Effector memory CD8-positive, alpha-beta T cell (primary cell): ENCODE results near the gene NTN1.
"Not testable (repeated sequence)": the region's sequence is repeated elsewhere in the genome, so short reads cannot be mapped to it uniquely, and the experiment has no call there.

Experiments
- ATAC-seq: fragments of 150-1000 bp; cut with Tn5 transposase; replicated peaks from 2 replicates; pipeline ENCODE4 v1.10.0; 2021; ENCODE audit warnings: mild to moderate bottlenecking, moderate library complexity
- DNase-seq, 3 experiments: peaks; one replicate each; pipeline ENCODE4 v3.0.0; 2021
- H3K27ac Mint-ChIP-seq, 2 donors: one replicate each; pipeline ENCODE4 v1.8.0; 2022; ENCODE audit warnings: mild to moderate bottlenecking in 2 of 2, mixed read lengths in 2 of 2, moderate library complexity in 2 of 2
- H3K27me3 Mint-ChIP-seq, 2 donors: one replicate each; pipeline ENCODE4 v1.8.0; 2022; ENCODE audit warnings: mixed read lengths in 2 of 2
- H3K36me3 Mint-ChIP-seq: one replicate; pipeline ENCODE4 v1.8.0; 2022; ENCODE audit warnings: mild to moderate bottlenecking, moderate library complexity, mixed read lengths; ENCODE audit not compliant: insufficient read depth
- H3K4me1 Mint-ChIP-seq, 2 donors: one replicate each; pipeline ENCODE4 v1.8.0; 2022; ENCODE audit warnings: low read depth in 2 of 2, mixed read lengths in 2 of 2
- H3K4me3 Mint-ChIP-seq, 2 donors: one replicate each; pipeline ENCODE4 v1.8.0; 2022; ENCODE audit warnings: mild to moderate bottlenecking in 2 of 2, mixed read lengths in 2 of 2, moderate library complexity in 2 of 2
- H3K9me3 Mint-ChIP-seq, 2 donors: one replicate each; pipeline ENCODE4 v1.8.0; 2022; ENCODE audit warnings: mixed read lengths in 2 of 2
- total RNA-seq, 9 experiments: gene quantifications; one replicate each; lab custom pipeline; 2026; lab: John Stamatoyannopoulos, UW

The NTN1 gene
- total RNA-seq, result 0 to 2.4 (median 0.51) reads per million in 9 experiments

DNA sequence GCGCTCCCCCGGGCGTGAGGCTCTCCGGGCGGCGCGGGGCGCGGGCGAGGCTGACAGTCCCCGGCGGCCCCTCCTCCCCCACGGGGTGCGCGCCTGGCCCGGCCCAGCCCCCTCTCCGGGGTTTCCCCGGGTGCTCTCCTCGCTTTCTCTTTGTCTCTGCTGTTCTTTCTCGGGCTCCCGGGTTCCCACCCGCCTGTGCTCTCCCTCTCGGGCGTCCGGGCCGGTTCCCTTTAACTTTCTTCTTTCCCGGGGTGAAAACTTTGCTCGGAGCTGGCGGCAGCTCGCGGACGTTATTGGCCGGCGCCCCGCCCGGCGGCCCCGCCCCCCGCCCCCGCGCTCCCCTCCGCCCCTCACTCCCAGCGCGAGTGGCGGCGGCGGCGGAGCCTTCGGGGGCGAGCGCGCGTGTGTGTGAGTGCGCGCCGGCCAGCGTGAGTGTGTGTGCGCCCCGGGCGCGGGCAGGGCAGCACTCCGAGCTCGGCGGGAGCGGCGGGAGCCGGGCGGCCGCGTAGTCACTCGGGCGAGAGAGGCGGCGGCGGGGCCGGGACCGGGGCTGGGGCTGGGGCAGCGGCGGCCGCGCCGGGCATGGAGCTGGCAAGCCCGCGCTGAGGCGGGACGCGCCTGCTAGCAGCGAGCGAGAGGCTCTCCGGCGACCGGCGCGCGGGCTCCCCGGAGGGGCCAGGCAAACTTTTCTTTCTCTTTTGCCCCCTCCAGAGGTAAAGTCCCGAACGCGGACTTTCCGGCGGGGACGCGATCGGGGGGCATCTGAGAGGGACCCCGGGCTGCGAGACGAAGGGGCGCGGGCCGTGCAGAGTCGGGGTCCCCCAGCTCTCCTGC is at the start of gene NTN1:
NTN1 (plus strand) TSS at position 353 of the 834 bp plus-strand sequence. CDS start 864 bp downstream, outside the sequence.
- H3K27ac Mint-ChIP-seq, result peak within 1 kb of the TSS in 1 of 2 donors; percentile 85
- no peaks in the 10 kb centered on the region for H3K9me3 Mint-ChIP-seq
- DNase-seq (peak; percentile 43 to 45 (median 44)), ATAC-seq (peak; percentile 85)
- peaks cover 3 to 5% of the 10 kb centered on the region in 2 donors for H3K4me1 Mint-ChIP-seq
- peak within 1 kb of the TSS; percentile 70 to 85 for H3K4me3 Mint-ChIP-seq
- H3K36me3 Mint-ChIP-seq, result no peaks in the 10 kb centered on the region
- peaks cover 56 to 58% of the 10 kb centered on the region in 2 donors for H3K27me3 Mint-ChIP-seq

DNA sequence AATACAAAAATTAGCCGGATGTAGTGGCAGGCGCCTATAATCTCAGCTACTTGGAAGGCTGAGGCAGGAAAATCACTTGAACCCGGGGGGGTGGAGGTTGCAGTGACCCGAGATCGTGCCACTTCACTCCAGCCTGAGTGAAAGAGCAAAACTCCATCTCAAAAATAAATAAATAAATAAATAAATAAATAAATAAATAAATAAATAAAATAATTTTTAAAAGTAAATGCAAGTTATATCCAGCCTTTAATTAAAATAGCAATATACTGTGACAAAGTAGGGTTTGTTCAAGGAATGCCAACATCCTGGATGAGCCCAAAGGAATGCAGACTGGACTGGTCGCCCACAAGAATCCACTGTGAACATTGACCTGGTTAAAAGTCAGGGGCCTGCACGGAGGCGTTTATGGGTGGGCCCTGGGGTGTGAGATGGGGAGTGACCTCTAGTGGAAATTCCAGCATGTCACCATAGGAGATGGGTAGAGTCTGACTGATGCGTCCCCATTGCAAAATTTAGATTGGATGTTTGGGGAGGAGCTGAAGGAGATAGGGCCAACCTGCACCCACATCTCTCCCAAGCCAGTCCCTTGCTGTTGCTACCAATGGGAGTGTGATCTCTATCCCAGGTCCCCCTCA is 46.1 kb upstream of the NTN1 start:
- H3K4me1 Mint-ChIP-seq, result no peaks in the 10 kb centered on the region
- ATAC-seq (no peak), DNase-seq (no peak)
- H3K9me3 Mint-ChIP-seq, result no peaks in the 10 kb centered on the region
- no peak overlapping the region for H3K27ac Mint-ChIP-seq
- H3K4me3 Mint-ChIP-seq, result no peak overlapping the region
- H3K27me3 Mint-ChIP-seq, result no peaks in the 10 kb centered on the region
- no peaks in the 10 kb centered on the region for H3K36me3 Mint-ChIP-seq

DNA sequence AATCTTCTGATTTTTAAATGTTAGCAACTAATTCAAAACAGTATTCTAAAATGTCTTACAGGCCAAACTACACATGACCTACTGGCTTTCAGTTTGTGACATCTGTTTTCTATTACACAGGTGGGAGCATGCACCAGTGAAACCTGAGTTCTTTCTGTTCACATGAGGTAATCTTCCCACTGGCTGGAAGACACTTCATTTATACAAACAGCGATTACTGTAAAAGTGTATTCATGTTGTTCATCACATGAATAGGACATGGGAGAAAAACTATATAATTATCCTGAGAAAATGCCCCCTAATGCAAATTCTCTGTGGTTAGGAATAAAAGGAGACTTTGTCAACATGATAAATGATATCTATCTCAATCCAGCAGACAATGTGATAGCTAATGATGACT is 44.7 kb upstream of the NTN1 start:
- H3K4me1 Mint-ChIP-seq, result no peaks in the 10 kb centered on the region
- no peaks in the 10 kb centered on the region for H3K27me3 Mint-ChIP-seq
- no peaks in the 10 kb centered on the region for H3K9me3 Mint-ChIP-seq
- H3K27ac Mint-ChIP-seq, result no peak overlapping the region
- H3K36me3 Mint-ChIP-seq, result no peaks in the 10 kb centered on the region
- ATAC-seq (no peak), DNase-seq (no peak)
- H3K4me3 Mint-ChIP-seq, result no peak overlapping the region

DNA sequence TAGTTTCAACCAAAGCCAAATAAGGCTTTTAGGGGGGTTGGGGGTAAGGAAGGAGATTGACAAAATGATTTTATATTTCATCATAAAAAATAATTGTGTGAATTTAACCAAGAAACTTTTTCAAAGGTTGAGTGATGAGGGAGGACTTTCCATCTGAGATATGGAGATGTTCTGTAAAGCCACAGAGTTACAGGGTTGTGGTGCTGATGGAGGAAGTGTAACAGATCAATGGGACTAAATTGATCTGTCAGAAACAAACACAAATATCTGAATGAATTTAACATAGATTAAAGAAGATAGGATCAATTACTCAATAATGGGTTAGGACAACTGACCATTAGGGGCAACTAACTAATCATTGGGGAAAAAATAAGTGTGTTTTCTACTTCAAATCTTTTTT is 41.6 kb upstream of the NTN1 start:
- Mint-ChIP-seq H3K4me3 (no peak overlapping the region), H3K27me3 (no peaks in the 10 kb centered on the region), H3K36me3 (no peaks in the 10 kb centered on the region), H3K9me3 (no peaks in the 10 kb centered on the region), H3K4me1 (no peaks in the 10 kb centered on the region), H3K27ac (no peak overlapping the region)
- DNase-seq (no peak), ATAC-seq (no peak)

DNA sequence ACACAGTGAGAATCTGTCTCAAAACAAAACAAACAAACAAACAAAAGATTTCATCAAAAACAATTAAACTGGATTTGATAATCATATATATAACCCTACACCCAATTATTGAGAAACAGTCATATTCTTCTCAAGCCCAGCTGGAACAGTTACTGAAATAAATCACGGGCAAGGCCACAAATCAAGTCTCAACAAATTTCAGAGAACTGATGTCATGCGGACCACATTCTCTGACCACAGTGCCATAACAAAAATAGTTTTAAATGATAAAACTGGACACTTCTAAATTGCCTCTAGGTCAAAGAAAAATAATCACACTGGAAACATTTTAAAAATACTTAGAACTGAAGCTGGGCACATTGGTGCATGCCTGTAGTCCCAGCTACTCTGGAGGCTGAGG is 39.9 kb upstream of the NTN1 start:
- ATAC-seq, result no peak
- no peaks in the 10 kb centered on the region for H3K9me3 Mint-ChIP-seq
- H3K36me3 Mint-ChIP-seq, result no peaks in the 10 kb centered on the region
- H3K27me3 Mint-ChIP-seq, result no peaks in the 10 kb centered on the region
- peaks cover 13 to 15% of the 10 kb centered on the region in 2 donors for H3K4me1 Mint-ChIP-seq
- H3K4me3 Mint-ChIP-seq, result no peak overlapping the region
- no peak overlapping the region for H3K27ac Mint-ChIP-seq
- no peak for DNase-seq

DNA sequence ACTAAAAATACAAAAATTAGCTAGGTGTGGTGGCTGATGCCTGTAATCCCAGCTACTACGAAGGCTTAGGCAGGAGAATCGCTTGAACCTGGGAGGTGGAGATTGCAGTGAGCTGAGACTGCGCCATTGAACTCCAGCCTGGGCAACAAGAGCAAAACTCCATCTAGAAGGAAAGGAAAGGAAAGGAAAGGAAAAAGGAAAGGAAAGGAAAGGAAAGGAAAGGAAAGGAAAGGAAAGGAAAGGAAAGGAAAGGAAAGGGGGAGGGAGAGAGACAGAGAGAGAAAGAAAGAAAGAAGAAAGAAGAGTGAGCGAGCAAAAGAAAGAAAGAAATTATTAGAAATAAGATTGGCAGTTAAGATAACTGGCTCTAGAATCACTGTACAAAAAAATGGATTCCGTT is 37.1 kb upstream of the NTN1 start:
- H3K9me3 Mint-ChIP-seq, result not testable (repeated sequence)

DNA sequence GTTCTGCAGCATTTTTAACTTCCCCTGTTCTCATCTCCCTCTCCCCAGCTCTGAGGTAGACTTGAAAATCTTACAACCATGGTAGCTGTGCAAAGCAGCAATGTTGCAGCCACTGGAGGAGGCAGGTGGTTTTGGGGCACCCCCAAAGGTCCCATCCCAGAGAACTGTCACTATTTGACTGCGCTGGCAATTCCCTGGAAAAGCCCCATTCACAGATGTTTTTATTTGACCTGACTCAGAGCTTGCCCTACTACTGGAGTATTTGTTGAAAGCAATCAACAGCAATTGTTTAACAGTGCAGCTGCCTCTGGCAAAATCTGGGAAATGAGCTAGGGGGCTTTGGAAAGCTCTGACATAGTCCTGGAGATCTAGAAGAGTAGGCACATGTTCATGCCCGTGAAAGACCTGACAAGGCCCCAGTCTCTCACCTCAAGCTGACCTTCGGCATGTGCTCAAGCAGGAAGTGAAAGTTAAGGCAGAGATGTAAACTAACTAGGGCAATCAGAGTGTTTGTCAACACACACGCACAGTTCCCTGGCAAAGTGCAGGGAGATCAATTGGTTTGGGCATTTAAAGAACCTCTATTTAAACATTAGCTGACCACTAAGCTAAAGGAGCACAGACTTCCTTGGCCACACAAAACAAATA is 36.1 kb upstream of the NTN1 start:
- no peaks in the 10 kb centered on the region for H3K27me3 Mint-ChIP-seq
- no peaks in the 10 kb centered on the region for H3K36me3 Mint-ChIP-seq
- peak overlapping the region; percentile 23 to 43 for H3K4me3 Mint-ChIP-seq
- H3K4me1 Mint-ChIP-seq, result peaks cover 15% of the 10 kb centered on the region in 2 donors
- H3K27ac Mint-ChIP-seq, result peak overlapping the region; percentile 77 to 93
- no peaks in the 10 kb centered on the region for H3K9me3 Mint-ChIP-seq
- ATAC-seq (peak; percentile 63), DNase-seq (no peak)

More for the DNA sequence above, 37.1 kb upstream of the NTN1 start:
- ATAC-seq, DNase-seq, H3K27me3 Mint-ChIP-seq, H3K36me3 Mint-ChIP-seq, H3K4me3 Mint-ChIP-seq: not testable (repeated sequence)
- Mint-ChIP-seq H3K4me1 (peaks cover 13 to 15% of the 10 kb centered on the region in 2 donors), H3K27ac (peak overlapping the region in 1 of 2 donors; percentile 93)

DNA sequence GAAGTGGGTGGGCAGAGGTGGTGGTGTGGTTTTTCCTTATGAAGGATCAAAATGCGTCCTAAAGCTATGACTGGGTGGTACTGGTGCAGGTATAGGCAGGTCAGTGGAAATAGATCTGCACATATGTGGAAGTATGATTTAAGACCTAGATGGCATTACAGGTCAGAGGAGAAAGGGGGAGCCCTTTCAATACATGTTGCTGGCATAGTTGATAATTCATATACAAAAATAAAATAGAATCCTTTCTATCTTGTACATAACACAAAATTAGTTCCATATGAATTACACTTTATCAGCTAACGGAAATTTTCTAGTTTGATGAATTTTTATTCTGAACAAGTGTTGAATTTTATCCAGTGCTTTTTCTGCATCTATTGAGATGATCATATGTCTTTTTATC is 35.0 kb upstream of the NTN1 start:
- Mint-ChIP-seq H3K4me1 (peaks cover 16% of the 10 kb centered on the region in 2 donors), H3K9me3 (no peaks in the 10 kb centered on the region), H3K27me3 (no peaks in the 10 kb centered on the region), H3K4me3 (no peak overlapping the region), H3K36me3 (no peaks in the 10 kb centered on the region), H3K27ac (peak overlapping the region; percentile 77 to 93)
- peak; percentile 40 for ATAC-seq
- DNase-seq, result no peak

DNA sequence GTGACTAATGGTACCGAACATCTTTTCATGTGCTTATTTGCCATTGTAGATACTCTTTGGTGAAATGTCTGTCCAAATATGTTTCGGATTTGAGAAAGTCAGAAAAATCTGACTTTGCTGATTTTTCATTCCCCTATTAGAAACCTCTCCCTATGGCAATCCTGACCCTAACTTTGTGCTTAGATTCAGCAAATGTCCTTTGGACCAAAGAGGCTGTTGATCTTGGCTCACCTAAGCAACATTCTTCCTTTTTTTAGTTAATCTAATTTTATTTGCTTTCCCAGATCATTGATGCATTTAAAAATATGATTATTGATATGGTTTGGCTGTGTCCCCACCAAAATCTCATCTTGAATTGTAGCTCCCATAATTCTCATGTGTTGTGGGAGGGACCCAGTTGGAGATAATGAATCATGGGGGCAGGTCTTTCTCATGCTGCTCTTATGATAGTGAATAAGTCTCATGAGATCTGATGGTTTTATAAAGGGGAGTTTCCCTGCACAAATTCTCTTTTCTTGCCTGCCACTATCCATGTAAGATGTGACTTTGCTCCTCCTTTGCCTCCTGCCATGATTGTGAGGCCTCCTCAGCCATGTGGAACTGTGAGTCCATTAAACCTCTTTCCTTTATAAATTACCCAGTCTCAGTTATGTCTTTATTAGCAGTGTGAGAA is 32.9 kb upstream of the NTN1 start:
- not testable (repeated sequence) for H3K27ac Mint-ChIP-seq, H3K4me3 Mint-ChIP-seq, H3K36me3 Mint-ChIP-seq, H3K27me3 Mint-ChIP-seq, ATAC-seq, DNase-seq, H3K9me3 Mint-ChIP-seq
- peaks cover 18 to 22% of the 10 kb centered on the region in 2 donors for H3K4me1 Mint-ChIP-seq

DNA sequence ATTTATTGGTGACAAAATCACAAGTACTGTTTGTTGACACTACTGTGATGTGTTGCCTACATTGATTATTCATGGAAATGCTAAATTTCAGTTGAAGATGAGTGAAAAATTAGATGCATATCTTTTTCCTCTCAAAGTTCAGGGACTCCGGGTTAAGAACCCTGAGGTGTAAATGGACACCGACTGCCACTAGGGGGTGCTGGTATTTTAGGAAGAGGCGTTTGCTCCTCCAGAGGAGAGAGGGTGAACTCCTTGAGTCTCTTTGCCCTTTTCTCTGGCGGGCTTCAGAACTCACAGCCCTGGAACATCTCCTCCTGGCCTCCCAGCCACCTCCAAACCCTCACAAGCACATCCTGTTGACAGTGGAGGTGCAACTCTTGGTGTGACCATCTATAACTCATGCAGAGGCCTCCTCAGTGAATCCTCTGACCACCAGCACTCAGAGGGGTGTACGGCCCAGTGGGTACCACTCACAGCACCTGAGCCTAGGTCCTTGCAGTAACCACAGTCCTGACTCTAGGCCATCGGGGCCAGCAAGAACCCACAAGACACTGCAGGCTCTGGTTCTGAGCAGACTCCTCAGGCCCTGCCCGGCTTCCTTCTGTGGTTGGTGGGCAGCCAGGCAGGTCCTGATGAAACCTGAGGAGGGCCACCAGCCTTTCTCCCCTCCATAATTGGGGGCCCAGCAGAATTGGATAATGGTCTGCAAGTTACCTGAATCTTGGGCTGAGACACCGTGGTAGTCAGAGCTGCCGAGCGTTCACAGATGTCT is 29.6 kb upstream of the NTN1 start:
- Mint-ChIP-seq H3K27me3 (no peaks in the 10 kb centered on the region), H3K4me3 (no peak overlapping the region), H3K27ac (no peak overlapping the region), H3K36me3 (no peaks in the 10 kb centered on the region), H3K9me3 (no peaks in the 10 kb centered on the region), H3K4me1 (peaks cover 3 to 10% of the 10 kb centered on the region in 2 donors)
- ATAC-seq, result peak; percentile 82
- DNase-seq, result peak; percentile 65 to 72 (median 66)

DNA sequence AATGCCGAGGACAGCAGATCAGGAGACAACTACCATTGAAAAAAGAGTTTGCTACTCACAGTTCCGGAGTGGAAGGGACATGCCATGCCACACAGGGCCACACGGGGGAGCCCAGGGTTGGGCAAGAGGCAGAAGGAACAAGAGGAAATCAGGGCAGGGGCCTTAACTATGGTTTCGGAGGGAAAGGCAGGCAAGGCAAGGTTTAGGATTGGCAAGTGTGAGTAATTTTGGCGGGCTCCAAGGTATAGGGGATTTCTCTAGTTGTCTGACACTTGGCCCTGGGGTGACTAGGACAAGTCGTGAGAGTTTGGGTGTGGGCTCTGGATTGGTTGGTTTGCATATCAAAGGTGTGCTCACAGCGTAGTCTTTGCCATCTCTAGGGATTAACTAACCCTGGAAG is 27.0 kb upstream of the NTN1 start:
- no peak overlapping the region for H3K4me3 Mint-ChIP-seq
- H3K36me3 Mint-ChIP-seq, result peaks cover 4% of the 10 kb centered on the region
- H3K4me1 Mint-ChIP-seq, result peaks cover 3 to 10% of the 10 kb centered on the region in 2 donors
- H3K27ac Mint-ChIP-seq, result no peak overlapping the region
- ATAC-seq (peak; percentile 62), DNase-seq (peak; percentile 57 to 68 (median 61))
- H3K9me3 Mint-ChIP-seq, result no peaks in the 10 kb centered on the region
- H3K27me3 Mint-ChIP-seq, result no peaks in the 10 kb centered on the region

DNA sequence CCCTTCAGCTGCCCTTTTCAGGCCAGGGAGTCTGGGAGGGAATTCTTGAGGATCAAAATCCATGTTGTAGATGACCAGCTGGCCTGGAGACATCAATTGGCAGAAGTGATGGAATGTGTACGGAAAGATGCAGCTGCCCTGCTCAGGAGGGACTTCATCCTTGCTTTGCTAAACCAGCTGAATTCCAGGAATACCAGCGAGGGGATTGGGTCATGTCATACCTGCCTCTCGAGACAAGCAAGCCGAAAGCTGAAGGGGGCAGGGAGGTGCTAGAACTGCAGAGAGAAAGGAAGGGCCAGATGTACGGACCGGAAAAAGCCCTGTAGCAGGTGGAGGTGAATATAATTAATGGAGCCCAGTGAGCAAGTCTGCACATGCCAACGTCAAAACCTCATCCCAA is 25.6 kb upstream of the NTN1 start:
- H3K27ac Mint-ChIP-seq, result no peak overlapping the region
- H3K9me3 Mint-ChIP-seq, result no peaks in the 10 kb centered on the region
- H3K4me1 Mint-ChIP-seq, result peaks cover 3 to 9% of the 10 kb centered on the region in 2 donors

More for the DNA sequence above, 25.6 kb upstream of the NTN1 start:
- no peak for ATAC-seq
- no peak overlapping the region for H3K4me3 Mint-ChIP-seq
- no peak for DNase-seq
- peaks cover 8 to 9% of the 10 kb centered on the region in 2 donors for H3K27me3 Mint-ChIP-seq
- H3K36me3 Mint-ChIP-seq, result peaks cover 4% of the 10 kb centered on the region
